Measurements from ENCODE around the gene EXOSC10. TPM values are rescaled to one million over a fixed set of nuclear protein-coding genes. Genes with fewer than 3 reads are reported as not detected.

The EXOSC10 gene
- total RNA-seq, 6 experiments from 2014 or later: 13.4 to 32.4 (median 20.7) TPM

- DNase-seq (peak; percentile 81 to 93 (median 91)), ATAC-seq (peak; percentile 80 to 89 (median 86))
- intact Hi-C loops (cut with DNase I): no loop called here
- peak within 1 kb of the TSS; percentile 94 to 96 (median 95) for H3K27ac ChIP-seq
- TF ChIP-seq POLR2A (IDR thresholded peaks at IDR 0.05) (peak; percentile 89), CTCF (IDR thresholded peaks at IDR 0.05) (no peak)
- WGBS (ENCODE audit: insufficient coverage, low coverage, low lambda C conversion rate, missing lambda C conversion rate): no CpG with 5 or more reads among the region's 28 CpGs
- no peaks in the 10 kb centered on the region for H3K27me3 ChIP-seq
- H3K9me3 ChIP-seq: no peaks in the 10 kb centered on the region
- H3K36me3 ChIP-seq: peaks cover 0 to 15% (median 7%) of the 10 kb centered on the region in 4 donors
- H3K4me3 ChIP-seq: peak within 1 kb of the TSS; percentile 69 to 88 (median 86)
- peaks cover 0 to 11% (median 0%) of the 10 kb centered on the region in 4 donors for H3K4me1 ChIP-seq
Measured at GRCh38 chr1:11046625-11047365, 52.9 kb downstream of the EXOSC10 start, which contains the start of gene MASP2. Gene MASP2, minus strand, starts transcription at chr1:11047239. Its CDS starts 32 bp downstream, at chr1:11047207.

GRCh38 chr1:11046270-11046566 is 53.5 kb downstream of the EXOSC10 start:
- TF ChIP-seq POLR2A (IDR thresholded peaks at IDR 0.05) (peak; percentile 59), CTCF (IDR thresholded peaks at IDR 0.05) (no peak)
- Histone ChIP-seq H3K36me3 (peaks cover 0 to 17% (median 8%) of the 10 kb centered on the region in 4 donors), H3K9me3 (no peaks in the 10 kb centered on the region), H3K27me3 (no peaks in the 10 kb centered on the region), H3K4me1 (peaks cover 0 to 11% (median 0%) of the 10 kb centered on the region in 4 donors), H3K4me3 (peak overlapping the region; percentile 69 to 88 (median 86)), H3K27ac (peak overlapping the region; percentile 94 to 96 (median 95))
- intact Hi-C loops (cut with DNase I): no loop called here
- DNase-seq (peak; percentile 89 to 93 (median 90)), ATAC-seq (peak; percentile 68 to 75 (median 73))
- 0% methylated on average over 2 of the region's 8 CpGs for WGBS (ENCODE audit: insufficient coverage, low coverage, low lambda C conversion rate, missing lambda C conversion rate)

DNA sequence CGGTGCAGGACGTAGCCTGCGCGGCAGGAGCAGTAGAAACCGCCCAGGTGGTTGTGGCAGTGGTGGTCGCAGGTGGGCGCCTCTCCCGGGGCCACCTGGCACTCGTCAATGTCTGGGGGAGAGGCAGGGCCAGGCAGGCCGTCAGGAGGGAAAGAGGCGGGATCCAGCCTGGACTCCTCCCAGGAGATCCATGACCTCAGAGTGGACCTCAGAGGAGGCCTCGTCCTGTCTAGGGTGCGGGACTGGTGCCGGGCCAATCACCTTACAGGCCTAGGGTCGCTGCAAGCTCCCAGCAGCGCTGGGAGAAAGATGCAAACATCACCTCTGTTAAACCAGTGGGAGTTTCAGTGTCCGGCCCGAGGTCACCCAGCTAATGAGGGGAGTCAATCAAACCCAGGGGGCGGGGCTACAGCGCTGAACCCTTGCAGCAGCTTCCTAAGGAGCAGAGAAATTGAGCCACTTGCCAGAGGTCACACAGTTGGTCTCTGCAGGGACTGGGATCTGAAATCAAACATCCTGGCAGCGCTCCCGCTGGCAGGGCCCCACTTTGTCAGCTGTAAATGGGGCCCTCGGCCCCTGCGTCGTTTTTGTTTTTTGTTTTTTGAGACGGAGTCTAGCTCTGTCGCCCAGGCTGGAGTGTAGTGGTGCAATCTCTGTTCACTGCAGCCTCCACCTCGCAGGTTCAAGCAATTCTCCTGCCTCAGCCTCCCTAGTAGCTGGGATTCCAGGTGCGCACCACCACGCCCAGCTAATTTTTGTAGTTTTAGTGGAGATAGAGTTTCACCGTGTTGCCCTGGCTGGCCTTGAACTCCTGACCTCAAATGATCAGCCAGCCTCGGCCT is 54.0 kb downstream of the EXOSC10 start:
- Histone ChIP-seq H3K36me3 (peaks cover 0 to 17% (median 8%) of the 10 kb centered on the region in 4 donors), H3K27ac (peak overlapping the region; percentile 43 to 96 (median 95)), H3K4me1 (peaks cover 0 to 11% (median 0%) of the 10 kb centered on the region in 4 donors), H3K27me3 (no peaks in the 10 kb centered on the region), H3K9me3 (no peaks in the 10 kb centered on the region), H3K4me3 (peak overlapping the region; percentile 69 to 88 (median 86))
- TF ChIP-seq POLR2A (IDR thresholded peaks at IDR 0.05): no peak
- TF ChIP-seq CTCF (IDR thresholded peaks at IDR 0.05): no peak
- DNase-seq (peak; percentile 60 to 78 (median 77)), ATAC-seq (peak; percentile 12 to 43 (median 24))
- 11% methylated on average over 8 of the region's 32 CpGs for WGBS (ENCODE audit: insufficient coverage, low coverage, low lambda C conversion rate, missing lambda C conversion rate)
- intact Hi-C loops (cut with DNase I): no loop called here

- Histone ChIP-seq H3K9me3 (no peaks in the 10 kb centered on the region), H3K4me3 (peak overlapping the region in 2 of 3 donors; percentile 86 to 88), H3K27ac (peak overlapping the region; percentile 43 to 96 (median 95)), H3K4me1 (peaks cover 0 to 11% (median 0%) of the 10 kb centered on the region in 4 donors), H3K36me3 (peaks cover 0 to 17% (median 8%) of the 10 kb centered on the region in 4 donors), H3K27me3 (no peaks in the 10 kb centered on the region)
- WGBS (ENCODE audit: insufficient coverage, low coverage, low lambda C conversion rate, missing lambda C conversion rate): no CpG with 5 or more reads among the region's 16 CpGs
- TF ChIP-seq POLR2A (IDR thresholded peaks at IDR 0.05) (no peak), CTCF (IDR thresholded peaks at IDR 0.05) (no peak)
- ATAC-seq (no peak), DNase-seq (peak in 1 of 3 donors; percentile 41)
- intact Hi-C loops (cut with DNase I): no loop called here
Measured at GRCh38 chr1:11044849-11045427, 54.7 kb downstream of the EXOSC10 start.
